Colonic mucosa (tissue), 4 donors: Measurements from ENCODE around the gene ST8SIA2. TPM values are rescaled to one million over a fixed set of nuclear protein-coding genes. Genes with fewer than 3 reads are reported as not detected.

ENCODE experiments used
- DNase-seq: peaks from one replicate; pipeline ENCODE4 v3.0.0-alpha.2; 2020
- H3K27ac ChIP-seq: fragments of 200-600 bp; one replicate; pipeline ENCODE4 v1.8.0; 2021
- H3K27me3 ChIP-seq: fragments of 200-600 bp; one replicate; pipeline ENCODE4 v1.8.0; 2021
- H3K36me3 ChIP-seq: fragments of 200-600 bp; one replicate; pipeline ENCODE4 v1.8.0; 2021
- H3K4me1 ChIP-seq: fragments of 200-600 bp; one replicate; pipeline ENCODE4 v1.8.0; 2021; ENCODE audit warnings: mild to moderate bottlenecking
- H3K4me3 ChIP-seq: fragments of 200-600 bp; one replicate; pipeline ENCODE4 v1.8.0; 2021
- H3K9ac ChIP-seq, 2 donors: one replicate each; pipeline ENCODE4 v1.7.0; 2013; ENCODE audit warnings: control low read depth in 2 of 2, low read depth in 2 of 2, low read length in 2 of 2
- H3K9me3 ChIP-seq: fragments of 200-600 bp; one replicate; pipeline ENCODE4 v1.8.0; 2021
- intact Hi-C: fragments of 100-400 bp; cut with DNase I; formaldehyde crosslinking; loops from one replicate; pipeline ENCODE4 v1.14.1; 2022
- total RNA-seq, 2 donors: library from RNA; stranded (reverse); fragmentation: NEBNext Ultra II Directional in 1 of 2; extraction: Animal tissue kit (Norgen Biotek cat#: 25700) in 1 of 2; gene quantifications; one replicate each; pipeline ENCODE4 v1.2.1, GENCODE V29; 2021
- TF ChIP-seq, protein P1 (sequence below): fragments of 200-600 bp; IDR thresholded peaks from one replicate; pipeline ENCODE4 v1.8.0; 2022; ENCODE audit warnings: antibody characterized with exemption, mild to moderate bottlenecking
- donor health status: healthy.
- donor health status: DM: no; HTN: no; CAD: no.
- donor health status: DM: no; HTN: no; CAD: no.

The ST8SIA2 gene
- total RNA-seq, 2 donors from 2014 or later = 0.25 to 0.42 TPM

DNA sequence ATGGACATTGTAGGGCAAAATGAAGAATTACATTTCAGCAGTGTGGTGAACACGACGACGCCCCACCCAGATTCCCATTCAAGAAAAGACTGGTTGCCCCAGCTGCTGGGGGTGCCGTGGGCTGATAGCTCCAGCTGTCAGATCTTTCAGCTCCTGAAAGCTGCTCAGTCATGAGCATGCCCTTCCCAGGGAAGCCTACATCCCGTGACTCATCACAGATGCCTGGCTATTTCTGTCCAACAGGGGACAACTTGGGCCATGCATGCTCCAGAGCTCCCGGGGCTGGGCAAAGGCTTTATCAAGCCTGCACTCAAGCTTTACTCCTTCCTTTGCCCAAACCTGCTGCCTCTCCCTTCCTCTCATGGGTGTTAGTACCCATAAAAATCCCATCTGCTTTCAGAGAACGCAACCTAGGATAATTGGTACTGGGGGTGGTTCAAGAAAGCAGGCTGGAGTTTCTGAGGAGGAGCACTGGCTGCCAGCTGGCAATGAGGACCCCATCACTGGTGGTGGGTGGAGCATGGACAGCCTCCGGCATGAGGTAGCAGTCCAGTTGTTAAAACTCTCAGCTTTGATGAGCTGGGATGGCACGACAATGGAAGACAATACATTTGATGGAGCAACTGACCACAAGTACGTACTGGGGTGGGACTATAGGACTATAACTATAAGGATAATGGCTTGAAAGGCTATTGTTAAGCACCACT lies 16.4 kb upstream of the ST8SIA2 start:
- Histone ChIP-seq H3K9me3 (no peaks in the 10 kb centered on the region), H3K4me1 (no peaks in the 10 kb centered on the region), H3K9ac (no peak overlapping the region), H3K4me3 (no peak overlapping the region), H3K27ac (no peak overlapping the region), H3K27me3 (no peaks in the 10 kb centered on the region), H3K36me3 (no peaks in the 10 kb centered on the region)
- TF ChIP-seq, protein P1, sequence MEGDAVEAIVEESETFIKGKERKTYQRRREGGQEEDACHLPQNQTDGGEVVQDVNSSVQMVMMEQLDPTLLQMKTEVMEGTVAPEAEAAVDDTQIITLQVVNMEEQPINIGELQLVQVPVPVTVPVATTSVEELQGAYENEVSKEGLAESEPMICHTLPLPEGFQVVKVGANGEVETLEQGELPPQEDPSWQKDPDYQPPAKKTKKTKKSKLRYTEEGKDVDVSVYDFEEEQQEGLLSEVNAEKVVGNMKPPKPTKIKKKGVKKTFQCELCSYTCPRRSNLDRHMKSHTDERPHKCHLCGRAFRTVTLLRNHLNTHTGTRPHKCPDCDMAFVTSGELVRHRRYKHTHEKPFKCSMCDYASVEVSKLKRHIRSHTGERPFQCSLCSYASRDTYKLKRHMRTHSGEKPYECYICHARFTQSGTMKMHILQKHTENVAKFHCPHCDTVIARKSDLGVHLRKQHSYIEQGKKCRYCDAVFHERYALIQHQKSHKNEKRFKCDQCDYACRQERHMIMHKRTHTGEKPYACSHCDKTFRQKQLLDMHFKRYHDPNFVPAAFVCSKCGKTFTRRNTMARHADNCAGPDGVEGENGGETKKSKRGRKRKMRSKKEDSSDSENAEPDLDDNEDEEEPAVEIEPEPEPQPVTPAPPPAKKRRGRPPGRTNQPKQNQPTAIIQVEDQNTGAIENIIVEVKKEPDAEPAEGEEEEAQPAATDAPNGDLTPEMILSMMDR = no peak
- intact Hi-C loops = no loop called here
- no peak for DNase-seq

DNA sequence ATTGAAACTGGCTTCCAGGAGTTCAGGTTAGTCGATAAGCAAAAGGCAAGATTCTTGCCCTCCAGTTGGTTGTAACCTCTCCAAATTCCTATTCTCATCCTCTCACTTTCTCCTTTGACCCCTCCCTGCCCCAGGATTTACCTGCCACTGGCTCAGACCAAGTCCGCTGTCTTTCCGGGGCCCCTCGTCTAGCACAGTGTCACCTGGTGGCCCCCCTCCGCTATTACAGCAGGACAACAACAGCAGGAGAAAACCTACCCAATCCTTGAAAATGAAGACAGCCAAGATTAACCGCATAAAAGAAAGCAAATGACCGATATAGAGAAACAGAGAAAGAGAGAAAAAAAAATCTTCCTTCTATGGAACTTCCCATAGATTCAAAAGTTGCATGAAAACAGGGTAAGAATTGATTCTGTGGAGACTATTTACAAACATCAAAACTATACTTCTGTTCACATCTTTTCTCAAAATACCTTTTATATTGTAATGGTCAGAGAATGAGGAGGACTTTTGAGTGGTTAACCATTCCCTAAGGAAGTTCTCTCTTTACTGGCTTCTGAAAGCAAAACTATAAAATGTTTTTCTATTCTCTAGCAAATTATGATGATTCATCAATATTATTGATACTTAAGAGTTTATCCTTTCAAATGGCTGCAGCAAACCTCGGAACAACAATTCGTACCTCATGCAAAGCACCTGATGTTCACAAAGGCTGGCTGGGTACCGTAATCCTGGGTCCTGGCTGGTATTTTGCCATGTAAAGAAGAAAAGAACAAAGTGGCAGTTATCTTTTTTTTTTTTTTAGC lies 10.0 kb upstream of the ST8SIA2 start:
- TF ChIP-seq, protein P1 = peak; percentile 68
- Histone ChIP-seq H3K4me1 (no peaks in the 10 kb centered on the region), H3K27ac (no peak overlapping the region), H3K4me3 (no peak overlapping the region), H3K36me3 (no peaks in the 10 kb centered on the region), H3K27me3 (no peaks in the 10 kb centered on the region), H3K9ac (no peak overlapping the region), H3K9me3 (no peaks in the 10 kb centered on the region)
- DNase-seq = peak; percentile 39
- intact Hi-C loops = loop anchor here (5.0 kb wide), 1 partner anchor 291 kb away; no protein-coding TSS in a partner anchor

DNA sequence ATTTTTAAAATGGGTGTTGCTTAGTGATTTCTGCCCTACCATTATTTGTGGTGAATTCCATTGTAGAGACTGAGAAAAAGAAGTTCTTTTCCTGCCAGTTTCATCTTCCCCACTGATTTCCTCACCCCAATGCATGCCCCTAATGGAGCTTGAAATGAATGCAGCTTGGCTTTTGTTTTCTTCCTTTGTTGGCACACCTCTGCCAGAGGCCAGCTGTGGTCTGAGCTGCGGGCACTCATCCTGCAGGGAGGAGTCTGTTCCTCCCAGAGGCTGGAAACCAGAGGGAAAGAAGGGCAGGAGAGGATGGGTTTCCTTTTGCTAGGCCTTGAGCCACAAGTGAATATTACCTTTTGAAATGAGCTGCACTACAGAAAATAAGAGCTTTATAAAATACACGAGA lies 9.3 kb upstream of the ST8SIA2 start:
- no peaks in the 10 kb centered on the region for H3K36me3 ChIP-seq
- TF ChIP-seq, protein P1 = no peak
- no peaks in the 10 kb centered on the region for H3K27me3 ChIP-seq
- no peak overlapping the region for H3K27ac ChIP-seq
- no peak overlapping the region for H3K9ac ChIP-seq
- intact Hi-C loops = loop anchor here (5.0 kb wide), 1 partner anchor 292 kb away; no protein-coding TSS in a partner anchor
- DNase-seq = no peak
- no peak overlapping the region for H3K4me3 ChIP-seq
- no peaks in the 10 kb centered on the region for H3K4me1 ChIP-seq
- no peaks in the 10 kb centered on the region for H3K9me3 ChIP-seq

DNA sequence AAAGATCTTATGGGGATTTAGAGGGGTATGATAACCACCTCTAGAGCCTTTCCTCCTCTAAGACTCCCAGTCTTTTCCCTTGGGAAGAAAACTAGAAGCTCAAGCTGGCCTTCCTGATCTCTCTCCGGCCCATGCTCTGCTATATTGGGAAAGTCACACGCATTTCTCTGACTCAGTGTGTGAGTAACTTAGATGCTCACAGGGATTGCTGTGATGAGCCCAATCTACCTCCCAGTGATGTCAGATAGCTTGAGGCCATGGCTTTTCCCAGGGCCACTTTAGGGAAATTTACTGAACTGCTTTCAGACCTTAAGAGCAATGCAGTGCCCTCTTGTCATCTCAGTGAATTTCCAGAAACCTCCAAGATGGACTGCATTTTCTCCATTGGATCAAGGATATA lies 8.6 kb upstream of the ST8SIA2 start:
- no peak overlapping the region for H3K27ac ChIP-seq
- no peaks in the 10 kb centered on the region for H3K36me3 ChIP-seq
- H3K4me1 ChIP-seq = no peaks in the 10 kb centered on the region
- no peaks in the 10 kb centered on the region for H3K27me3 ChIP-seq
- intact Hi-C loops = no loop called here
- no peak overlapping the region for H3K9ac ChIP-seq
- TF ChIP-seq, protein P1 = no peak
- DNase-seq = no peak
- no peak overlapping the region for H3K4me3 ChIP-seq
- H3K9me3 ChIP-seq = no peaks in the 10 kb centered on the region

DNA sequence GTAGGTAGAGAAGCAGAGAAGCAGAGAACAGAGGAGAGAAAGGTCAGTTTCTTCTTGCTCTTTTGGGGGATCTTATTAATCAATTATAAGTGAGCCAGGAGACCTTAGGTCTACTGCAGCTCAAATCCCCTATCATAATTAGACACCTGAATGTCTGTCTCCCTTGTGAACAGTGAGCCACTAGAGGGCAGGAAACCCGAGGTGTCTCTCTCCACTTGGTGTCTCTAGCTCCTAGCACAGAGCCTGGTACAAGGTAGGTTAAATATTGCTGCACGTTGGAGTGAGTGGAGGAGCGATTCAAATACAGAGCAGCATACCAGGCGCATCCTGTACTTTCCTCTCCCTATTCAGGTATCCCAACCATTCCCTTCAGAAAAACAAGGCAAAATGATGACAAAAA lies 2.0 kb upstream of the ST8SIA2 start:
- DNase-seq = no peak
- H3K27ac ChIP-seq = no peak overlapping the region
- H3K4me3 ChIP-seq = no peak overlapping the region
- no peak overlapping the region for H3K9ac ChIP-seq
- no peaks in the 10 kb centered on the region for H3K9me3 ChIP-seq
- peaks cover 56% of the 10 kb centered on the region for H3K27me3 ChIP-seq
- TF ChIP-seq, protein P1 = peak; percentile 28
- H3K4me1 ChIP-seq = no peaks in the 10 kb centered on the region
- intact Hi-C loops = loop anchor here (10.0 kb wide), 1 partner anchor 323 kb away; no protein-coding TSS in a partner anchor
- H3K36me3 ChIP-seq = no peaks in the 10 kb centered on the region
